ENCODE measurements around the gene RSF1.

RSF1 gene

DNA sequence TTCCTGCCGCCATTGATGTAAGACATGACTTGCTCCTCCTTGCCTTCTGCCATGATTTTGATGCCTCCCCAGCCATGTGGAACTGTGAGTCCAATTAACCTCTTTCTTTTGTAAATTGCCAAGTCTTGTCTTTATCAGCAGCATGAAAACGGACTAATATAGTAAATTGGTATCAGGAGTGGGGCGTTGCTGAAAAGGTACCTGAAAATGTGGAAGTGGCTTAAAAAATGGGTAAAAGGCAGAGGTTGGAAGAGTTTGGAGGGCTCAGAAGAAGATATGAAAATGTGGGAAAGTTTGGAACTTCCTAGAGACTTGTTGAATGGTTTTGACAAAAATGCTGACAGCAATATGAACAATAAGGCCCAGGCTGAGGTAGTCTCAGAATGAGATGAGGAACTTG is 89.7 kb downstream of the RSF1 start:
- no peaks in the 10 kb centered on the region for H3K27me3 ChIP-seq (ENCODE audit: control insufficient read depth in 1 of 2, insufficient read depth in 2 of 2, low read length in 2 of 2)
- no peak overlapping the region for H3K9ac ChIP-seq (ENCODE audit: low read depth in 1 of 2, low read length in 2 of 2)
- H3K36me3 ChIP-seq (ENCODE audit: control insufficient read depth in 1 of 2, insufficient read depth in 2 of 2, low read length in 2 of 2), result peaks cover 0 to 16% of the 10 kb centered on the region in 2 donors
- peaks cover 12 to 17% of the 10 kb centered on the region in 2 donors for H3K9me3 ChIP-seq (ENCODE audit: control insufficient read depth in 1 of 2, low read length in 2 of 2)
- H3K4me3 ChIP-seq (ENCODE audit: low read depth in 1 of 2, low read length in 2 of 2), result no peak overlapping the region
- no peak overlapping the region for H3K27ac ChIP-seq (ENCODE audit: low read depth, low read length)
- no peaks in the 10 kb centered on the region for H3K4me1 ChIP-seq (ENCODE audit: control insufficient read depth in 1 of 2, insufficient read depth in 2 of 2, low read length in 2 of 2)

DNA sequence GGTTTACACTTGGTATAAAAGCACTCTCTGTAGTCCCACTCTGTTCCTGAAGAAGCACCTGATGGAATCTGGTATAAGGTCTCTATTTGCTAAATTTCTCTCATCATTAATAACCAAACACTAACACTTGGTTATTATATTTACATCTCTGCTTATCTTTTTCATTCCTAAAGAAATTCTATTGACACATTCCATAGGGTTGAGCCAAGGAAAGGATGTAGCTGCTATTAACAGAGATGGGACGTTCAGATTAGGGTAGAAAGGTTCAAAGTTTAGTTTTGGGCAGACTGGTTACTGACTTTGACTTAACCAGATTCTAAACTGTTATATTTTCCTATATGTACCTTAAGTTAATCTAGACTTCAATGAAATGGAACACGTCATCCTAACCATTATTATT is 91.5 kb downstream of the RSF1 start:
- no peak overlapping the region for H3K9ac ChIP-seq (ENCODE audit: low read depth in 1 of 2, low read length in 2 of 2)
- no peak overlapping the region for H3K27ac ChIP-seq (ENCODE audit: low read depth, low read length)
- no peaks in the 10 kb centered on the region for H3K4me1 ChIP-seq (ENCODE audit: control insufficient read depth in 1 of 2, insufficient read depth in 2 of 2, low read length in 2 of 2)

DNA sequence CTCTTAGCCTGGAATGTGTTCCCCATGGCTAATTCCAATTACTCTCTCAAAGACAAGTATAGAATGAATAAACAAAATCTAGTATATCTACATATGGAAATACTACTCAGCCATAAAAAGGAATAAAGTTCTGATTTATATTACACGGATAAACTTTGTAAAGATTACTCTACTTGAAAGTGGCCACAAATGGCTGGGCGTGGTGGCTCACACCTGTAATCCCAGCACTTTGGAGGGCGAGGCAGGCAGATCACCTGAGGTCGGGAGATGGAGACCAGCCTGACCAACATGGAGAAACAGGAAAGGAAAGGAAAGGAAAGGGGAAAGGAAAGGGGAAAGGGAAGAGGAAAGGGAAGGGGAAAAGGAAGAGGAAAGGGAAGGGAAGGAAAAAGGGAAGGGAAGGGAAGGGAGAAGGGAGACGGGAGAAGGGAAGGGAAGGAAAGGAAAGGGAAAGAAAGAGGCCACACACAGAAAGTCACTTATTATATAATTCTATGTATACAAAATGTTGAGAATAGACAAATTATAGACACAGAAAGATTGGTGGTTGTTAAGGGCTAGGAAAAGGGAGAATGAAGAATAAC is 92.2 kb downstream of the RSF1 start:
- H3K36me3 ChIP-seq (ENCODE audit: control insufficient read depth in 1 of 2, insufficient read depth in 2 of 2, low read length in 2 of 2), result peaks cover 6 to 26% of the 10 kb centered on the region in 2 donors
- no peak overlapping the region for H3K4me3 ChIP-seq (ENCODE audit: low read depth in 1 of 2, low read length in 2 of 2)
- peaks cover 12 to 17% of the 10 kb centered on the region in 2 donors for H3K9me3 ChIP-seq (ENCODE audit: control insufficient read depth in 1 of 2, low read length in 2 of 2)
- no peak overlapping the region for H3K27ac ChIP-seq (ENCODE audit: low read depth, low read length)
- no peak overlapping the region for H3K9ac ChIP-seq (ENCODE audit: low read depth in 1 of 2, low read length in 2 of 2)
- no peaks in the 10 kb centered on the region for H3K4me1 ChIP-seq (ENCODE audit: control insufficient read depth in 1 of 2, insufficient read depth in 2 of 2, low read length in 2 of 2)
- H3K27me3 ChIP-seq (ENCODE audit: control insufficient read depth in 1 of 2, insufficient read depth in 2 of 2, low read length in 2 of 2), result no peaks in the 10 kb centered on the region

More for the DNA sequence above, 91.5 kb downstream of the RSF1 start:
- Histone ChIP-seq H3K27me3 (ENCODE audit: control insufficient read depth in 1 of 2, insufficient read depth in 2 of 2, low read length in 2 of 2) (no peaks in the 10 kb centered on the region), H3K4me3 (ENCODE audit: low read depth in 1 of 2, low read length in 2 of 2) (no peak overlapping the region), H3K9me3 (ENCODE audit: control insufficient read depth in 1 of 2, low read length in 2 of 2) (peaks cover 12 to 17% of the 10 kb centered on the region in 2 donors), H3K36me3 (ENCODE audit: control insufficient read depth in 1 of 2, insufficient read depth in 2 of 2, low read length in 2 of 2) (peaks cover 6 to 23% of the 10 kb centered on the region in 2 donors)

DNA sequence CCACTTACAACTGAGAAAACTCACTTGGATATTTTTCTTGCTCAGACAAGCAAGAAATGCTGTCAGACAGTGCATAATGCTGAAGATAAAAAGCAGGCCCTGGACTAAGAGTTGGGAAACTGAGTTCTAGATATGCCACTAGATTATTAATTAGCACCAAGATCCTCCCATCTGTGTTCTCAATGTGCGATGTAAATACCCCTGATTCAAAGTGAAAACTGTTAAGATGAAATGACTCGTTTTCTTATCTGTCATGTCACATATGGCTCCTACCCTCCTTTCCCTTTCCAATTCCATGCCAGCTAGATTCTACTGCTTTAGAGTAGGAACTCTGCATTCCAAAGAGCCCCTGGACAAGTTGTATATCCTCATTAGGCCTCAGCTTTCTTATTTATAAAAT is 94.0 kb downstream of the RSF1 start:
- Histone ChIP-seq H3K4me3 (ENCODE audit: low read depth in 1 of 2, low read length in 2 of 2) (no peak overlapping the region), H3K27ac (ENCODE audit: low read depth, low read length) (no peak overlapping the region), H3K36me3 (ENCODE audit: control insufficient read depth in 1 of 2, insufficient read depth in 2 of 2, low read length in 2 of 2) (peaks cover 16 to 34% of the 10 kb centered on the region in 2 donors), H3K4me1 (ENCODE audit: control insufficient read depth in 1 of 2, insufficient read depth in 2 of 2, low read length in 2 of 2) (no peaks in the 10 kb centered on the region), H3K9ac (ENCODE audit: low read depth in 1 of 2, low read length in 2 of 2) (no peak overlapping the region), H3K9me3 (ENCODE audit: control insufficient read depth in 1 of 2, low read length in 2 of 2) (peaks cover 8 to 13% of the 10 kb centered on the region in 2 donors), H3K27me3 (ENCODE audit: control insufficient read depth in 1 of 2, insufficient read depth in 2 of 2, low read length in 2 of 2) (no peaks in the 10 kb centered on the region)

DNA sequence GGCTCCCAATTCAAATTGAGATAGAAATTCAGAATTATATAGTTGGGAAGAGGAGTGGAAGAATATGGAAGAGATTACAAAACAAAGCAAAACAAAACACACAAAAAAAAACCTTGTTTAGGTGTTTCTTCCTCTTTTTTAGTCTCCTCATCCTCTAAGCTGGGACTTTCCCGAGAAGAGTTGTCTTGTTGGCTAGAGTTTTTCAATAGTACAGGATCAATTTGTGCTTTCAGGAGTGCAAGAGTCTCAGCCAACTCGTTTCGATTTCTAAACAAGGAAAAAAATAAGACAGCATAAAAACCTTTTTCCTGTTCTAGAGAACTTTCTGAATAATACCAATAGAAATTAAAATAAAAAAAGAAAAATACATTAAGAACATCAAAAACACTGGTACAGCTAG is 95.1 kb downstream of the RSF1 start:
- H3K9me3 ChIP-seq (ENCODE audit: control insufficient read depth in 1 of 2, low read length in 2 of 2), result peaks cover 0 to 3% of the 10 kb centered on the region in 2 donors
- H3K27ac ChIP-seq (ENCODE audit: low read depth, low read length), result no peak overlapping the region
- H3K36me3 ChIP-seq (ENCODE audit: control insufficient read depth in 1 of 2, insufficient read depth in 2 of 2, low read length in 2 of 2), result peaks cover 20 to 26% of the 10 kb centered on the region in 2 donors
- no peaks in the 10 kb centered on the region for H3K4me1 ChIP-seq (ENCODE audit: control insufficient read depth in 1 of 2, insufficient read depth in 2 of 2, low read length in 2 of 2)
- no peaks in the 10 kb centered on the region for H3K27me3 ChIP-seq (ENCODE audit: control insufficient read depth in 1 of 2, insufficient read depth in 2 of 2, low read length in 2 of 2)
- no peak overlapping the region for H3K4me3 ChIP-seq (ENCODE audit: low read depth in 1 of 2, low read length in 2 of 2)
- H3K9ac ChIP-seq (ENCODE audit: low read depth in 1 of 2, low read length in 2 of 2), result no peak overlapping the region

GRCh38 chr11:77724636-77725035 is 95.9 kb downstream of the RSF1 start:
- H3K9me3 ChIP-seq (ENCODE audit: control insufficient read depth in 1 of 2, low read length in 2 of 2), result no peaks in the 10 kb centered on the region
- peaks cover 20 to 25% of the 10 kb centered on the region in 2 donors for H3K36me3 ChIP-seq (ENCODE audit: control insufficient read depth in 1 of 2, insufficient read depth in 2 of 2, low read length in 2 of 2)
- H3K4me1 ChIP-seq (ENCODE audit: control insufficient read depth in 1 of 2, insufficient read depth in 2 of 2, low read length in 2 of 2), result no peaks in the 10 kb centered on the region
- no peaks in the 10 kb centered on the region for H3K27me3 ChIP-seq (ENCODE audit: control insufficient read depth in 1 of 2, insufficient read depth in 2 of 2, low read length in 2 of 2)
- H3K9ac ChIP-seq (ENCODE audit: low read depth in 1 of 2, low read length in 2 of 2), result no peak overlapping the region
- no peak overlapping the region for H3K27ac ChIP-seq (ENCODE audit: low read depth, low read length)
- no peak overlapping the region for H3K4me3 ChIP-seq (ENCODE audit: low read depth in 1 of 2, low read length in 2 of 2)

DNA sequence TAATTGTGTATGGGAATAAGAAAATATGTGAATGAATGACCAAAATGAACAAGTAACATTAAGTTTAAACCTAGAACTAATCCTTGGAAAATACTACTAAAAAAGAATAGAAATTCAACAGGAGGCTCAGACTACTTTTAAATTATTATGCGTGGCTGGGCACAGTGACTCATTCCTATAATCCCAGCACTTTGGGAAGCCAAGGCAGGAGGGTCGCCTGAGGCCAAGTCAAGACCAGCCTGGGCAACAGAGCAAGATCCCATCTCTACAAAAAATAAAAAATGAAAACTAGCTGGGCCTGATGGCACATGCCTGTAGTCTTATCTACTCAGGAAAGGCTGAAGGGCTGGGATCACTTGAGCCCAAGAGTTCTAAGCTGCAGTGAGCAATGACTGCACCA is 97.5 kb downstream of the RSF1 start:
- Histone ChIP-seq H3K36me3 (ENCODE audit: control insufficient read depth in 1 of 2, insufficient read depth in 2 of 2, low read length in 2 of 2) (peaks cover 20 to 28% of the 10 kb centered on the region in 2 donors), H3K27me3 (ENCODE audit: control insufficient read depth in 1 of 2, insufficient read depth in 2 of 2, low read length in 2 of 2) (no peaks in the 10 kb centered on the region), H3K27ac (ENCODE audit: low read depth, low read length) (no peak overlapping the region), H3K9ac (ENCODE audit: low read depth in 1 of 2, low read length in 2 of 2) (no peak overlapping the region), H3K4me1 (ENCODE audit: control insufficient read depth in 1 of 2, insufficient read depth in 2 of 2, low read length in 2 of 2) (no peaks in the 10 kb centered on the region), H3K9me3 (ENCODE audit: control insufficient read depth in 1 of 2, low read length in 2 of 2) (no peaks in the 10 kb centered on the region), H3K4me3 (ENCODE audit: low read depth in 1 of 2, low read length in 2 of 2) (no peak overlapping the region)

GRCh38 chr11:77710358-77710757 is 110.2 kb downstream of the RSF1 start:
- H3K27me3 ChIP-seq (ENCODE audit: control insufficient read depth in 1 of 2, insufficient read depth in 2 of 2, low read length in 2 of 2), result no peaks in the 10 kb centered on the region
- H3K4me3 ChIP-seq (ENCODE audit: low read depth in 1 of 2, low read length in 2 of 2), result no peak overlapping the region
- no peaks in the 10 kb centered on the region for H3K4me1 ChIP-seq (ENCODE audit: control insufficient read depth in 1 of 2, insufficient read depth in 2 of 2, low read length in 2 of 2)
- H3K27ac ChIP-seq (ENCODE audit: low read depth, low read length), result no peak overlapping the region
- no peak overlapping the region for H3K9ac ChIP-seq (ENCODE audit: low read depth in 1 of 2, low read length in 2 of 2)
- H3K9me3 ChIP-seq (ENCODE audit: control insufficient read depth in 1 of 2, low read length in 2 of 2), result no peaks in the 10 kb centered on the region
- no peaks in the 10 kb centered on the region for H3K36me3 ChIP-seq (ENCODE audit: control insufficient read depth in 1 of 2, insufficient read depth in 2 of 2, low read length in 2 of 2)

DNA sequence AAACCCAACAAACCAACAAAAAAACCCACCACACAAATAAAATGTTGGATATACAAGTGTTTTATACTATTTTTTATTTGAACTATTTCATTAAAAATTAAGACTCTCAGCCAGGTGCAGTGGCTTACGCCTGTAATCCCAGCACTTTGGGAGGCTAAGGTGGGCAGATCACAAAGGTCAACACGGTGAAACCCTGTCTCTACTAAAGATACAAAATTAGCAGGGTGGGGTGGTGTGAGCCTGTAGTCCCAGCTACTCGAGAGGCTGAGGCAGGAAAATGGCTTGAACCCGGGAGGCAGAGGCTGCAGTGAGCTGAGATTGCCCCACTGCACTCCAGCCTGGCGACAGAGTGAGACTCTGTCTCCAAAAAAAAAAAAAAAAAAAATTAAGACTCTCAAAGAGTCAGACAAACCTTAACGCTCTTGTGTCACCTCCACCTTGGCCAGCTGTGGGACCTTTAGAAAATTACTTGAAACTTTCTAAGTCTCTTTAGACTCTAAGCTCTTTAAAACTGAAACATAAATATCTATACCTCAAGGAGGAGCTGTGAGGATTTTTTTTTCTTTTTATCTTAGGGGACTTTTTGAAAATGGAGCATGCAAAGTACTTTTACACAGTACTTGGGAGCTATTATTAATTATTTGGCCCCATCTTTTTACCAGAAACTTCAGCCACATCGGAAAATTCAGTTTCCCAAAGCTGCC is 114.5 kb downstream of the RSF1 start:
- H3K9me3 ChIP-seq (ENCODE audit: control insufficient read depth in 1 of 2, low read length in 2 of 2), result no peaks in the 10 kb centered on the region
- H3K4me1 ChIP-seq (ENCODE audit: control insufficient read depth in 1 of 2, insufficient read depth in 2 of 2, low read length in 2 of 2), result no peaks in the 10 kb centered on the region
- H3K27ac ChIP-seq (ENCODE audit: low read depth, low read length), result no peak overlapping the region
- no peaks in the 10 kb centered on the region for H3K27me3 ChIP-seq (ENCODE audit: control insufficient read depth in 1 of 2, insufficient read depth in 2 of 2, low read length in 2 of 2)
- no peak overlapping the region for H3K9ac ChIP-seq (ENCODE audit: low read depth in 1 of 2, low read length in 2 of 2)
- H3K4me3 ChIP-seq (ENCODE audit: low read depth in 1 of 2, low read length in 2 of 2), result no peak overlapping the region
- no peaks in the 10 kb centered on the region for H3K36me3 ChIP-seq (ENCODE audit: control insufficient read depth in 1 of 2, insufficient read depth in 2 of 2, low read length in 2 of 2)

DNA sequence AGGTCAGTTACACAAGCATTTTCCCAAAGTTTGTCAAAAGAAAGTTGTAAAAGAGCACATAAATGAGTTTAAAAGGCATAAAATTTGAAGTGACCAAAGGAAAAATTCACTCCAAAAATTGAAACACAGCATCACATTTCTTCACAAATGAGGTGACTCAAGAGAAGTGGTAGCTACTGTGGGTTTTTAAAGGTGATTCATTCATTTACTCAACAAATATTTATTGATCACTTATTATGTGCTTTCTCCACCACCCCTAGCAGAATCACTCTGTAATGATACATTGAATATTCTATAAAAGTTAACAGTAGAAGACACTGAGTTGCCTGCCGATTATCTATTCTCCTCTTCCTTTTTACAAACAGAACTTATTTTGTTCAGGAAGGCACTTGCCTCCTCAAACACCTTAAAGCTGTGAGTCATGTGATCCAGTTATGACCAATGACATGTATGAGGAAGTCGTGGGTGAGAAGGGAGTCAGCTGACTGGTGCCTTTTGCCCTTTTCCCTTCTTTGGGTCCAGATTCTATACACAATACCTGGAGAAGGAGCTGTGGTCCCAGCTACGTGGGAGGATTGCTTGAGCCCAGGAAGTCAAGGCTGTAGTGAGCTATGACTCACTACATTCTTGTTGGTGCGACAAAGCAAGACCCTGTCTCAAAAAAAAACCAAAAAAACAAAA is 115.2 kb downstream of the RSF1 start:
- Histone ChIP-seq H3K27me3 (ENCODE audit: control insufficient read depth in 1 of 2, insufficient read depth in 2 of 2, low read length in 2 of 2) (no peaks in the 10 kb centered on the region), H3K4me3 (ENCODE audit: low read depth in 1 of 2, low read length in 2 of 2) (no peak overlapping the region), H3K27ac (ENCODE audit: low read depth, low read length) (no peak overlapping the region), H3K9me3 (ENCODE audit: control insufficient read depth in 1 of 2, low read length in 2 of 2) (no peaks in the 10 kb centered on the region), H3K4me1 (ENCODE audit: control insufficient read depth in 1 of 2, insufficient read depth in 2 of 2, low read length in 2 of 2) (no peaks in the 10 kb centered on the region), H3K36me3 (ENCODE audit: control insufficient read depth in 1 of 2, insufficient read depth in 2 of 2, low read length in 2 of 2) (no peaks in the 10 kb centered on the region), H3K9ac (ENCODE audit: low read depth in 1 of 2, low read length in 2 of 2) (no peak overlapping the region)
